GM18526 (cell line): Measurements from ENCODE around the gene ZNF324B.

Source experiments
- POLR2A ChIP-seq: IDR thresholded peaks from 3 replicates; pipeline ENCODE4 v1.6.1; 2011; ENCODE audit not compliant: insufficient read length; ENCODE audit errors: extremely low read depth

The ZNF324B gene

DNA sequence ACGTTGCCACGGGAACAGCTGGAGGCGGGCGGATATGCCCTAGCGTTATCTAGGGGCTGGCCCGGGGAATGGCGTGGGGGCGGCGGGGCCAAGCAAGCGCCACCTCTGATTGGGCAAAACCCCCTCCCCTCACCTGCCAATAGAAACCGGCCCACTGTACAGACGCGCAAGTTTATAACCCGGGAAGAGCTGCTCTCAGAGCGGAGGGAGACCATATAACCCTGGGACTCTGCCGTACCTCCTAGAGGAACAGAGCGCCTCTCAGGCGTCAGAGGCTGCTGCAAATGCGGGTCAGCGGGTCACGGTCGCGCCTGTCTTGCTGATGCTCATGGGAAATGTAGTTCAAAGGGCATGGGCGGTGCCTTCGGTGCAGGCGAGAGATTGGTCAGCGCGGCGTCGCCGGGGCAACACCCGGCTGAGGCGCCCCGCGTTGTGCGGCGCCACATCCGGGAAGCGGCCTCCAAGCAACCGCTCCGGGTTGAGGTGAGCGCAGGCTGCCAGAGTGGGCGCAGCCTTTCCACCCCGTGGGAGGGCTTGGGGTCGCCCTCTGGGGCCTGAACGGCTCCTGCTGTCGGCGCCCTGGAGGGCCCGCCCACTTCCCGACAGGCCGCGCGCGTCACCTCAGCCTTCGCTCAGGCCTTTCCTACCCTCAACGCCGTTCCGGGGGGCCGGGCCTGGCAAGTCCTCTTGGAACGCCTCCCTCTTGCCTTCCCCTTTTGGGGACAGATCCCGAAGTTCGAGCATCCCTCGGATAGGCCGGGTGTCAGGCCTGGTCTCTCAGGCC, 24.5 kb downstream of the ZNF324B start, which contains the start of gene ZNF446:
Gene ZNF446 (plus strand): TSS at position 639 of the 784 bp plus-strand sequence. CDS start 867 bp downstream, outside the sequence.
- peak; percentile 48 for TF ChIP-seq POLR2A

DNA sequence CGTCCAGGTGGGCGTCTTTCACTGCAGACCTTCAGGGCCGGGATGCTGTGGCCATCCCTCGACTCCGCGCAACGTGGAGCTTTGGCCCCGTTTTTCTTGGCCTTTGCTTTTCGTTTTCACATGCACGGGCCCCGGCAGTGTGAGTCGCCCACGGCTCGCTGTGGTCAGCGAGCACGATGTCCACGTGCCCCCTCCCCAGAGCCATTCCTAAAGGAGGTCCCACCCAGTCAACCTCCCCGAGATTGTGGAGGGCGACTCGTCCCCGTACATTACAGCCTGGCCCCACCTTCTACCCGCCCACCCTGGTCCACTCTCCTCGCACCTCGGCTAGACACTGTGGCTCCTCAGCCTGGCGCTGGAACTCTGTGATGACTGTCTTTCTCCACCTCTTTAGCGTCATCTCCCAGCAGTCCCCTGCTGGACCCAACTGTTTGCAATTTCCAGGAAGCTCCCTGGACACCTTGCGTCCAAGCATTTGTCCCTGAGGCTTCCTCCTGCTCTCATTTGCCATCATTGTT, 25.1 kb downstream of the ZNF324B start:
- no peak for TF ChIP-seq POLR2A

DNA sequence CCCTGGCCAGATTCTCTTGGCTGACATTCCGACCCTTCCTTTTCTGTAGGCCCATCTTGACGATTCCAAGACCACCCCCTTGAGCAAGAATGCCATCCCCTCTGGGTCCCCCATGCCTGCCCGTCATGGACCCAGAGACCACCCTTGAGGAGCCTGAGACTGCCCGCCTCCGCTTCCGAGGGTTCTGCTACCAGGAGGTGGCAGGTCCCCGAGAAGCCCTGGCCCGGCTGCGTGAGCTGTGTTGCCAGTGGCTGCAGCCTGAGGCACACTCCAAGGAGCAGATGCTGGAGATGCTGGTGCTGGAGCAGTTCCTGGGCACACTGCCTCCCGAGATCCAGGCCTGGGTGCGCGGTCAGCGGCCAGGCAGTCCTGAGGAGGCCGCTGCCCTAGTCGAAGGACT, 25.7 kb downstream of the ZNF324B start:
- TF ChIP-seq POLR2A: no peak

DNA sequence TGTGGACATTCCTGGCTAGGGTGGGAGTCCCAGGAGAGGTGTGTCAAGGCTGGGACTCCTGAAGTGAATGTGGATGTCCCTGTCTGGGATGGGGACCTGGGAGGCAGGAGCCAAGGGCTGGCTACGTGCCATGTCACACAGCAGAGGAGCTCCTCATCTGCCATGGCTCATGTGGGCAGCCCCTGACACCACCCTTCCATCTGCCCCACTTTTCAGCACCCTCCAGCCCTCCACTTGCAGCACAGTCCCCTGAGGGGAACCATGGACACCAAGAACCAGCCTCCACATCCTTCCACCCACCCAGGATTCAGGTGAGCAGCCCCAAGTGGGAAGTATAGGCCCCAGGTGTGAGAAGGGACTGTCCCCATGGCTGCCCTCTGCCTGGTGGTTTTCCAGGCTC, 26.4 kb downstream of the ZNF324B start:
- TF ChIP-seq POLR2A: no peak

DNA sequence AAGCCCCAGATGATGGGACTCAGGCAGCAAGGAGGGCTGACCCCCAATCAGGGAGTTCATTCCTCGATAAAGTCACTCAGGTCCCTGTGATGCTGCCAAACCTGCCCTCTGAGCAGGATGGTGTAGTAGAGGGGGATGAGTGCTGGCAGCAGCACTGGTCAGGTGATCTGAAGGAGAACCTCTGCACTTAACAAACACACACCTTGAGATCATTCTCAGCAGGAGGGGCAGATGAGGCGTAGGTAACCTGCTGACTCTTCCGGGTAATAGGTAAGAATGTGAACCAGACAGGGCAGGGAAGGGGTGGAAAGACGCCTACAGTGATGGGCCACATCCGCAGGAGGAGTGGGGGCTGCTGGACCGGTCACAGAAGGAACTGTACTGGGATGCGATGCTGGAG, 27.9 kb downstream of the ZNF324B start:
- no peak for TF ChIP-seq POLR2A

DNA sequence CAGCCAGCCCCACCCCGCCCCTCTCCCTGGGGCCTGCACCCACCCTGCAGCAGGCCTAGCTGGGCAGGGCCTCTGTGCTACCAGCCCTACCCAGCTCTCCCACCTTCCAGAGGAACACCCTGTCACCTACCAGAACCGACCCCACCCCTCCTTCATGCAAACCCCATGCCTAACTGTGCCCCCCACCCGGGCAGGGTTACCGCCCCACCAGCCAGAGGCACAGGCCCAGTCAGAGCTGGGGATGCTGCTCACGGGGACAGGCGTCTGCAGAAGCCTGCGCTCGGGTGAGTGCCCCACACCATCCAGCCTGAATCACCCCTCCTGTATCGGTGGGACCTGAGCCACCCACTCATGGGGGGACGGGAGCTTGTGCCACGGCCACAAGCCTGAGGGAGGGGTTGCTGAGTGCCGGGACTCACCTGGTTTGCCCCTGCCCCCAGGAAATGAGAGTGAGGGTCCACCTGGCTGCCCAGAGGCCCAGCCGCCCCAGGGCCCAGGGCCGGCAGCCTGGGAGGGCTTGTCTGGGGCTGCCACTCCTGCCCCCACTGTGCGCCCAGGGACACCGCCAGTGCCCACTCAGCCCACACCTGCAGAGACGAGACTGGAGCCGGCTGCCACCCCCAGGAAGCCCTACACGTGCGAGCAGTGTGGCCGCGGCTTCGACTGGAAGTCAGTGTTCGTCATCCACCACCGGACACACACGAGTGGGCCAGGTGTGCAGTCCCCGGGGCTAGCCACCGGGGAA, 28.5 kb downstream of the ZNF324B start:
- no peak for TF ChIP-seq POLR2A

DNA sequence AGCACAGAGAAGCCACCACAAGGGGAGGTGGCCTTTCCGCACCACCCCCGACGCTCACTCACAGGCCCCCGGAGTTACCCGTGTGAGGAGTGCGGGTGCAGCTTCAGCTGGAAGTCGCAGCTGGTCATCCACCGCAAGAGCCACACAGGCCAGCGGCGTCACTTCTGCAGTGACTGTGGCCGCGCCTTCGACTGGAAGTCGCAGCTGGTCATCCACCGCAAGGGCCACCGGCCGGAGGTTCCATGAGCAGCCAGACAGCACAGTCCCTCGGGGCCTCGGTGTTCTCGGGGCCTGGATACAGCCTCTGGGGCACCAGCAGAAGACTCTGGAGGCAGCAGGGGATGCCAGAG, 29.0 kb downstream of the ZNF324B start:
- no peak for TF ChIP-seq POLR2A

DNA sequence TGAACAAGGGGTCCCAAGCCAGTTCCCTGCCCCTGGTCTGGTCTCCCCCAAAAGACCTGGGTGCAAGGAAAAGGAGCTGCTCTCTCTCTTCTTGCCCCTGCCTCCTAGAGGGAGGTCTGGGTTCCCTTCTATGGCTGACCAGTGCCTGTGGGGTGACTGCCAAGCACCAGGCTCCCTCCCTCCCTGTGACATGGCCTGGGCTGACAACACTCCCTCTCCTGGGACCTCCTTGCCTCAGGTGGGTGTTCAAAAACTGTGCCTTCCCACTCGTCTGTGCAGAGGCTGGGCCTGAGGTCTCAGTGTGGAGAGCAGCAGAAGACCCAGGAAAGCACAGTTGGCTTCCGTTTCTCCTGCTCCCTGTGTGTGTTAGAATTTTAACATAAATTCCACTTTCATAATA, 29.4 kb downstream of the ZNF324B start:
- no peak for TF ChIP-seq POLR2A

DNA sequence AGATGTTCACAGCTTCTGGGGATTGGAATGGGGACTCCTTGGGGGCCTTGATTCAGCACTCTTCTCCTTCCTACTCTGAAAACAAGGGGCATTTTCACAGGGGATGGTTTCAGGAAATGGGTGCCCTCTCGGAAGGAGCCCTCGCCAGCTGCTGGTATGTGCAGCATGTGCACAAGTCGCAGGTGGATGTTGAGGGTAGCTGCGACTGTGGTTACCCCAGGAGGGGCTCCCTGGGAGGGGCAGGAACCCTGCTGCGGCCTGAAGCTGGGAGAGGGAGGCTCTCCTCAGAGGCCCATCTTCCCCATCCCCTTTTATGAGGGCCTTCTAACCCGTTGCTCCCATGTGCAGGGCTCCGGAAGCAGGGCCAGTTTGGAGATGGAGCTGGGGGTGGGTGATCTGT, 30.9 kb downstream of the ZNF324B start:
- TF ChIP-seq POLR2A: no peak

DNA sequence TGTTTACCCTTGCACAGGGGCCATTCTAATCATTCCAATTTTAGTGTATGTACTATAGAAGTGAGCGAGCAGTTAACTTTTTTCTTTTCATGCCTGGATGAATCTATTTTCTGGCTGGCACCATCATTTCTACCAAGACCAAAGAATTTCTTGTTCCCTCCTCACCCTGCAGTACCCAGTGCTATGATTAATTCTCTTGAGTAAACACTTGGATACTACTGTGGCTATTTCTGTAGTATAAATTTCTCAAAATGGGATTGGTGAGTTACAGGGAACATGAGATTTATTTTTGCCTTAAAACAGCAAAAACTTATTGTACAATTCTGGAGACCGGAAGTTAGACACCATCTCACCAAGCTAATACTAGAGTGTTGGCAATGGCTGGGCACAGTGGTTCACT, 32.4 kb downstream of the ZNF324B start:
- TF ChIP-seq POLR2A: no peak

DNA sequence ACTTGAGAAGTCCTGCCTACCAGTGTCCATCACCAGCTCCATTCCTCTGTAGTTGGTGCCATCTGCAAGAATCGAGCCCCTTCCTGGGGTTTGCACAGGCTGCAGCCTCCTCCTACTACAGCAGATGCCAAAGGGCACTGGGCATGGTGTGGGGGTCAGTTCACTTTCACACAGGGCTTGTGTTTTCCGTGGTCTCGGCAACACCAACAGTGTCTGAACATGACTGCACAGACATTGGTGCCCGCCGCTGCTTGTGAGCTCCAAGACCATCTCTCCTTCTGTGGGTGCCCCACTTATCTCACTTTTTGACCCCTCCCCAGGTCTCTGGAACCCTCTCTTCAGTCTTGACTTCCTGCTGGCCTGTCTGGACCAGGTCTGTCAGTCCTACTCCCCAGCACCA, 40.0 kb downstream of the ZNF324B start:
- TF ChIP-seq POLR2A: no peak

DNA sequence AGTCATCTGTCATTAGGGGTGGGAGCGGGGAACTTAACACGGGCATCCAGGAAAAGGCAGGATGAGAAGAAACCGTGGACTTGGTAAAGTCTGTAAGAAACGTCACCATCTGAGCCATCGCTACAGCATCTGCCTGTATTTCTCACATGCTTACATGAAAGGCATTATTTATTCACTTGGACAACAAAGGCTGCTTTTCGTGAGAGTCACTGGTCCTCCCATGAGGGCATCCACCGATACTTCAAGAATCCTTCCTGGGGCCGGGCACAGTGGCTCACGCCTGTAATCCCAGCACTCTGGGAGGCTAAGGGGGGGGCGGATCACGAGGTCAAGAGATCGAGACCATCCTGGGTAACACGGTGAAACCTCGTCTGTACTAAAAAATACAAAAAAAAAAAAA, 40.8 kb downstream of the ZNF324B start:
- TF ChIP-seq POLR2A: no peak

DNA sequence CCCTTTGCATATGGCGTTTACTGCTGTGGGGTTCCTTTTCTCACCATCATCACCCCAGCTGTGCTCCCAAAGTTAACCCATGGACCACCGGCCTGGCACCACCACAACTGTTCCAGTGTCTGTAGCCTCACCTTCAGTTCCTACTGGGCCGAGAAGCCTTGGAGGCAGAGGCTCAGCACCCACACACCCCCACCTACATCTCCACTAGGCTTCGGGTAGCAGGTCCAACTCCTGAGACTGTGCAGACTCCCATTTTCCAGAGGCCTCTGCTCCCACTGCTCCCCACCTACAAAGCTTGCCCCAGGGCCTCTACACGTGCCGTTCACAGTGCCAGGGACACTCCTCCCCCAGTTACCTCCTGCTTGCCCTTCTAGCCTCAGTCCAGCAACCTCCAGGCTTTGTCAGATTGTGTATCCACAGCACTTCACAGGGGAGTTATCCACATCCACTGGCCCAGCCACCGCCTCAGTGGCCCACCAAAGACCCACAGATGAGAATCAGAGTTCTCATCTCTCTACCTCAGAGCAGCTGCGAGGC, 46.3 kb downstream of the ZNF324B start:
- TF ChIP-seq POLR2A: no peak

DNA sequence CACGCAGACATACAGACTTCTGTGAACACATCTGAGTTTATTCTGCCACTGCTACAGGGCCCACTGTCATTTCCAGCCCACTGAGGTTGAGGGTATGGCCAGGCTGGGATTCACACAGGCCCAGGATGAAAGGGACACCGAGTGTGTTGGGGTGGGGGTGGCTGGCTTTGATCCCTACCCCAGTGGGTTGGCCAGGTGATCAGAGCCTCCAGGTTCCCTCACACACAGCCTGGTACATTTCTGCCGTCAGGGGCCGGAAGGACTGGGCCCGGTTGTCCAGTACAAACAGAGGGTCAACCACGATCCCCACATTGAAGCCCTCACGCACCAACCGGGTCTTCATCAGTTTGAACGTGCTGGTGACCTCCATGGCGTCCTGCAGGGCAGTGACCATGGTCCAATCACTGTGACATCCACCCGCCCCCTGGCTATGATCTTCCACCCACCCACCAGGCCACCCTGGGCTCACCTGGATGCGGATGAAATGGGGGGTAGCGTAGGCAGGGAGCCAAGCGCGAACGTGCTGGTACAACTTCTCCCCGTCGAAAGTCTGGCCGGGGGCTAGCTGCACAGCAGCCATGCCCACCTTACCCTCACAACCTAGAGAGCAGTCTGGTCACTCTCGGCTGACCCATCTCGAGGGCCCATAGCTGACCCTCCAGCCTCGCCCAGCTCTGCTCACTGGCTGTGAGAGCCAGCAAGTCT, 47.0 kb downstream of the ZNF324B start:
- TF ChIP-seq POLR2A: no peak
